ENCODE data around the gene CLEC1B.

DNA sequence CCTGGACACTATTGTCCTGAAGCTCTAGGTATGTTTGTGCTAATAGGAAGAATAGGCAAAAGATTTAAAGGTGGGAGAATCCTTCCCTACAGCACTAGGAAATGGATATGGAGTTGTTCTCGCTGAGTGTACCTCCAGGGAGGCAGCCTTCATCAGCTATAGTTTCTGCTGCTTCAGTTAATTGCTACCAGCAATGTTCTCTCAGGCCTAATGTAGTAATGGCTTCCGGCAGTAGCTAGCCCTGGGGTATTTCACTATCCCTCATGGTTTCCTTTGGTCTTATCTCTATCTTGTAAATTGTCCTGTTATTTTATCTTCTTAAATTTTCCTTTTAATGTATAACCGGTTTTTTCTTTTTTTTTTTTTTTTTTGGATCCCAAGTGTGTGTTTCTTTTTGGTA lies 37.0 kb downstream of the CLEC1B start:
- TF ChIP-seq, protein P1, sequence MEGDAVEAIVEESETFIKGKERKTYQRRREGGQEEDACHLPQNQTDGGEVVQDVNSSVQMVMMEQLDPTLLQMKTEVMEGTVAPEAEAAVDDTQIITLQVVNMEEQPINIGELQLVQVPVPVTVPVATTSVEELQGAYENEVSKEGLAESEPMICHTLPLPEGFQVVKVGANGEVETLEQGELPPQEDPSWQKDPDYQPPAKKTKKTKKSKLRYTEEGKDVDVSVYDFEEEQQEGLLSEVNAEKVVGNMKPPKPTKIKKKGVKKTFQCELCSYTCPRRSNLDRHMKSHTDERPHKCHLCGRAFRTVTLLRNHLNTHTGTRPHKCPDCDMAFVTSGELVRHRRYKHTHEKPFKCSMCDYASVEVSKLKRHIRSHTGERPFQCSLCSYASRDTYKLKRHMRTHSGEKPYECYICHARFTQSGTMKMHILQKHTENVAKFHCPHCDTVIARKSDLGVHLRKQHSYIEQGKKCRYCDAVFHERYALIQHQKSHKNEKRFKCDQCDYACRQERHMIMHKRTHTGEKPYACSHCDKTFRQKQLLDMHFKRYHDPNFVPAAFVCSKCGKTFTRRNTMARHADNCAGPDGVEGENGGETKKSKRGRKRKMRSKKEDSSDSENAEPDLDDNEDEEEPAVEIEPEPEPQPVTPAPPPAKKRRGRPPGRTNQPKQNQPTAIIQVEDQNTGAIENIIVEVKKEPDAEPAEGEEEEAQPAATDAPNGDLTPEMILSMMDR (IDR thresholded peaks at IDR 0.05; ENCODE audit: low read length), result no peak
- no peak for TF ChIP-seq EZH2 (optimal IDR thresholded peaks at IDR 0.05; ENCODE audit: low read depth, low read length)
